BLaER1 (cell line): ENCODE measurements around the gene FGD2.
"Not testable (repeated sequence)": the region's sequence is repeated elsewhere in the genome, so short reads cannot be mapped to it uniquely, and the experiment has no call there.

ENCODE experiments used
- H3K27ac ChIP-seq: shearing (Covaris generic); formaldehyde crosslinking; 2 replicates; pipeline ENCODE4 v1.8.1; 2022
- H3K27me3 ChIP-seq: shearing (Covaris generic); formaldehyde crosslinking; 2 replicates; pipeline ENCODE4 v1.8.1; 2022
- H3K36me3 ChIP-seq: shearing (Covaris generic); formaldehyde crosslinking; 2 replicates; pipeline ENCODE4 v1.8.1; 2022
- H3K4me1 ChIP-seq: shearing (Covaris generic); formaldehyde crosslinking; 2 replicates; pipeline ENCODE4 v1.8.1; 2022
- H3K4me2 ChIP-seq: shearing (Covaris generic); formaldehyde crosslinking; 2 replicates; pipeline ENCODE4 v1.8.1; 2022
- H3K4me3 ChIP-seq: shearing (Covaris generic); formaldehyde crosslinking; 2 replicates; pipeline ENCODE4 v1.8.1; 2022
- H3K9ac ChIP-seq: shearing (Covaris generic); formaldehyde crosslinking; 2 replicates; pipeline ENCODE4 v1.8.1; 2022
- H3K9me3 ChIP-seq: shearing (Covaris generic); formaldehyde crosslinking; 2 replicates; pipeline ENCODE4 v1.8.1; 2022
- H4K20me1 ChIP-seq: shearing (Covaris generic); formaldehyde crosslinking; 2 replicates; pipeline ENCODE4 v1.8.1; 2022
- Cebpa-rat ChIP-seq: shearing (Covaris generic); IDR thresholded peaks from 2 replicates; pipeline ENCODE4 v1.8.1; 2022

The FGD2 gene

GRCh38 chr6:37056112-37056403 lies 50.6 kb downstream of the FGD2 start:
- Histone ChIP-seq H3K9me3 (no peaks in the 10 kb centered on the region), H3K9ac (no peak overlapping the region), H3K4me1 (peaks cover 31% of the 10 kb centered on the region), H3K4me3 (no peak overlapping the region), H3K36me3 (no peaks in the 10 kb centered on the region), H3K27me3 (no peaks in the 10 kb centered on the region), H3K4me2 (no peak overlapping the region), H4K20me1 (no peaks in the 10 kb centered on the region), H3K27ac (no peak overlapping the region)
- no peak for TF ChIP-seq Cebpa-rat

GRCh38 chr6:37056439-37057127 lies 51.1 kb downstream of the FGD2 start:
- TF ChIP-seq Cebpa-rat: no peak
- H3K27ac ChIP-seq: no peak overlapping the region
- no peaks in the 10 kb centered on the region for H3K9me3 ChIP-seq
- peaks cover 31% of the 10 kb centered on the region for H3K4me1 ChIP-seq
- no peak overlapping the region for H3K4me3 ChIP-seq
- H3K9ac ChIP-seq: no peak overlapping the region
- no peaks in the 10 kb centered on the region for H3K27me3 ChIP-seq
- no peak overlapping the region for H3K4me2 ChIP-seq
- H4K20me1 ChIP-seq: no peaks in the 10 kb centered on the region
- H3K36me3 ChIP-seq: no peaks in the 10 kb centered on the region

- H3K27ac ChIP-seq: no peak overlapping the region
Observed at GRCh38 chr6:37057128-37057471, 51.6 kb downstream of the FGD2 start.

GRCh38 chr6:37057678-37058077 lies 52.2 kb downstream of the FGD2 start:
- Histone ChIP-seq H3K4me2 (no peak overlapping the region), H3K9me3 (no peaks in the 10 kb centered on the region), H3K9ac (no peak overlapping the region), H3K27ac (no peak overlapping the region), H4K20me1 (no peaks in the 10 kb centered on the region), H3K4me1 (peaks cover 31% of the 10 kb centered on the region), H3K36me3 (no peaks in the 10 kb centered on the region), H3K4me3 (no peak overlapping the region), H3K27me3 (no peaks in the 10 kb centered on the region)
- TF ChIP-seq Cebpa-rat: no peak

More at GRCh38 chr6:37057128-37057471, 51.6 kb downstream of the FGD2 start:
- no peaks in the 10 kb centered on the region for H3K36me3 ChIP-seq
- H3K4me3 ChIP-seq: no peak overlapping the region
- H3K4me1 ChIP-seq: peaks cover 31% of the 10 kb centered on the region
- H3K9me3 ChIP-seq: no peaks in the 10 kb centered on the region
- H3K9ac ChIP-seq: no peak overlapping the region
- H4K20me1 ChIP-seq: no peaks in the 10 kb centered on the region
- no peak overlapping the region for H3K4me2 ChIP-seq
- no peak for TF ChIP-seq Cebpa-rat
- H3K27me3 ChIP-seq: no peaks in the 10 kb centered on the region

- Histone ChIP-seq H3K9me3 (no peaks in the 10 kb centered on the region), H3K36me3 (no peaks in the 10 kb centered on the region), H3K4me1 (peaks cover 31% of the 10 kb centered on the region), H4K20me1 (no peaks in the 10 kb centered on the region), H3K27ac (no peak overlapping the region), H3K9ac (no peak overlapping the region), H3K4me2 (no peak overlapping the region), H3K4me3 (no peak overlapping the region), H3K27me3 (no peaks in the 10 kb centered on the region)
- TF ChIP-seq Cebpa-rat: no peak
Observed at GRCh38 chr6:37058084-37058586, 52.7 kb downstream of the FGD2 start.

- H3K36me3 ChIP-seq, H3K4me2 ChIP-seq, H4K20me1 ChIP-seq, H3K9ac ChIP-seq, H3K27me3 ChIP-seq, H3K4me3 ChIP-seq, H3K9me3 ChIP-seq, H3K27ac ChIP-seq: not testable (repeated sequence)
- H3K4me1 ChIP-seq: peaks cover 31% of the 10 kb centered on the region
Observed at GRCh38 chr6:37058984-37059343, 53.5 kb downstream of the FGD2 start.

- H3K27ac ChIP-seq: no peak overlapping the region
- H4K20me1 ChIP-seq: no peaks in the 10 kb centered on the region
- no peak for TF ChIP-seq Cebpa-rat
- H3K36me3 ChIP-seq: no peaks in the 10 kb centered on the region
- no peak overlapping the region for H3K4me3 ChIP-seq
- H3K9ac ChIP-seq: no peak overlapping the region
- H3K27me3 ChIP-seq: no peaks in the 10 kb centered on the region
- H3K9me3 ChIP-seq: no peaks in the 10 kb centered on the region
- 0 out of 2 replicates have a peak overlapping the region, but pooled peaks have one; percentile 48 for H3K4me2 ChIP-seq
- H3K4me1 ChIP-seq: peaks cover 31% of the 10 kb centered on the region
Observed at GRCh38 chr6:37059344-37060194, 54.1 kb downstream of the FGD2 start.

- no peaks in the 10 kb centered on the region for H4K20me1 ChIP-seq
- H3K9me3 ChIP-seq: no peaks in the 10 kb centered on the region
- no peaks in the 10 kb centered on the region for H3K36me3 ChIP-seq
- no peak overlapping the region for H3K4me3 ChIP-seq
- no peak overlapping the region for H3K27ac ChIP-seq
- peak overlapping the region; percentile 48; the same call in 1 of the 2 replicates for H3K4me2 ChIP-seq
- no peak overlapping the region for H3K9ac ChIP-seq
- no peak for TF ChIP-seq Cebpa-rat
- H3K27me3 ChIP-seq: no peaks in the 10 kb centered on the region
- H3K4me1 ChIP-seq: peaks cover 31% of the 10 kb centered on the region
Observed at GRCh38 chr6:37060195-37060559, 54.7 kb downstream of the FGD2 start.

GRCh38 chr6:37061157-37061804 lies 55.8 kb downstream of the FGD2 start:
- Histone ChIP-seq H3K27me3 (no peaks in the 10 kb centered on the region), H3K4me3 (no peak overlapping the region), H3K4me2 (peak overlapping the region; percentile 48), H3K9ac (0 out of 2 replicates have a peak overlapping the region, but pooled peaks have one; percentile 22), H3K36me3 (no peaks in the 10 kb centered on the region), H3K9me3 (no peaks in the 10 kb centered on the region), H3K4me1 (peaks cover 31% of the 10 kb centered on the region), H4K20me1 (no peaks in the 10 kb centered on the region), H3K27ac (no peak overlapping the region; the same call in 1 of the 2 replicates)
- TF ChIP-seq Cebpa-rat: no peak

- Histone ChIP-seq H3K4me2 (peak overlapping the region; percentile 48), H3K4me1 (peaks cover 36% of the 10 kb centered on the region), H4K20me1 (no peaks in the 10 kb centered on the region), H3K27me3 (no peaks in the 10 kb centered on the region), H3K9me3 (no peaks in the 10 kb centered on the region), H3K36me3 (no peaks in the 10 kb centered on the region), H3K4me3 (no peak overlapping the region), H3K9ac (no peak overlapping the region), H3K27ac (no peak overlapping the region)
- no peak for TF ChIP-seq Cebpa-rat
Observed at GRCh38 chr6:37062424-37062823, 57.0 kb downstream of the FGD2 start.
